ENCODE data around the gene P2RY14.

The P2RY14 gene

GRCh38 chr3:151224268-151224866 lies 54.0 kb downstream of the P2RY14 start:
- Histone ChIP-seq H3K4me3 (ENCODE audit: low read depth, low read length) (no peak overlapping the region), H3K4me1 (ENCODE audit: control insufficient read depth, insufficient read depth, low read length) (no peaks in the 10 kb centered on the region), H3K27ac (ENCODE audit: extremely low read depth, low read depth, low read length) (no peak overlapping the region), H3K36me3 (ENCODE audit: control insufficient read depth in 2 of 2, insufficient read depth in 1 of 2, low read length in 2 of 2) (no peaks in the 10 kb centered on the region), H3K9me3 (ENCODE audit: control insufficient read depth, insufficient read depth, low read depth, low read length) (no peaks in the 10 kb centered on the region)
- ChIA-PET CTCF (interaction anchor here (0.6 kb wide), 1 partner anchor 645 kb away, joined by 3 read pairs; no protein-coding TSS in a partner anchor), POLR2A (no interaction called here)
- TF ChIP-seq WT1 (tag by site-specific recombination; IDR thresholded peaks at IDR 0.05) (no peak), ZNF391 (tag by site-specific recombination; IDR thresholded peaks at IDR 0.05; ENCODE audit: borderline replicate concordance, low read depth) (no peak), ZNF561 (tag by site-specific recombination; IDR thresholded peaks at IDR 0.05; ENCODE audit: borderline replicate concordance) (no peak), ZNF23 (tag by site-specific recombination; IDR thresholded peaks at IDR 0.05; ENCODE audit: borderline replicate concordance) (no peak), KLF1 (tag by site-specific recombination; IDR thresholded peaks at IDR 0.05) (no peak), ZNF596 (tag by site-specific recombination; IDR thresholded peaks at IDR 0.05) (no peak), ZNF248 (tag by site-specific recombination; IDR thresholded peaks at IDR 0.05) (no peak), PRDM10 (tag by site-specific recombination; IDR thresholded peaks at IDR 0.05) (no peak), ZNF449 (tag by site-specific recombination; IDR thresholded peaks at IDR 0.05) (no peak), MYNN (tag by site-specific recombination; IDR thresholded peaks at IDR 0.05; ENCODE audit: borderline replicate concordance) (no peak), ZNF513 (tag by site-specific recombination; IDR thresholded peaks at IDR 0.05) (no peak), ZNF155 (tag by site-specific recombination; IDR thresholded peaks at IDR 0.05) (no peak), ZNF214 (tag by site-specific recombination; IDR thresholded peaks at IDR 0.05; ENCODE audit: borderline replicate concordance) (no peak), ZNF555 (tag by site-specific recombination; conservative IDR thresholded peaks at IDR 0.05) (no peak), GLI4 (tag by site-specific recombination; IDR thresholded peaks at IDR 0.05) (no peak), ZNF140 (tag by site-specific recombination; IDR thresholded peaks at IDR 0.05) (no peak), ZNF623 (tag by site-specific recombination; IDR thresholded peaks at IDR 0.05) (no peak), ZNF701 (tag by site-specific recombination; IDR thresholded peaks at IDR 0.05) (no peak), SCRT2 (tag by site-specific recombination; IDR thresholded peaks at IDR 0.05) (no peak)

- H3K36me3 ChIP-seq (ENCODE audit: control insufficient read depth in 2 of 2, insufficient read depth in 1 of 2, low read length in 2 of 2) = no peaks in the 10 kb centered on the region
- H3K4me3 ChIP-seq (ENCODE audit: low read depth, low read length) = no peak overlapping the region
- H3K9me3 ChIP-seq (ENCODE audit: control insufficient read depth, insufficient read depth, low read depth, low read length) = no peaks in the 10 kb centered on the region
- CTCF ChIA-PET = no interaction called here
- POLR2A ChIA-PET = no interaction called here
- H3K27ac ChIP-seq (ENCODE audit: extremely low read depth, low read depth, low read length) = no peak overlapping the region
- 0 out of 2 replicates have a peak, but pooled peaks have one; percentile 19 for TF ChIP-seq ZNF366 (tag by site-specific recombination; conservative IDR thresholded peaks at IDR 0.05)
- no peak for TF ChIP-seq ZNF221 (tag by site-specific recombination; IDR thresholded peaks at IDR 0.05; ENCODE audit: borderline replicate concordance)
- no peak for TF ChIP-seq ZNF16 (tag by site-specific recombination; IDR thresholded peaks at IDR 0.05; ENCODE audit: low read depth)
- no peak for TF ChIP-seq ZFP41 (tag by site-specific recombination; IDR thresholded peaks at IDR 0.05; ENCODE audit: borderline replicate concordance)
- TF ChIP-seq ZNF112 (tag by site-specific recombination; IDR thresholded peaks at IDR 0.05) = no peak
- no peak for TF ChIP-seq ZNF274 (IDR thresholded peaks at IDR 0.05; ENCODE audit: low read length)
- no peak for TF ChIP-seq ZNF274 (tag by site-specific recombination; IDR thresholded peaks at IDR 0.05; ENCODE audit: borderline replicate concordance)
- no peak for TF ChIP-seq ZNF488 (tag by site-specific recombination; IDR thresholded peaks at IDR 0.05)
- TF ChIP-seq SP7 (tag by site-specific recombination; IDR thresholded peaks at IDR 0.05) = peak; percentile 62
- no peak for TF ChIP-seq ZNF157 (tag by site-specific recombination; IDR thresholded peaks at IDR 0.05)
- H3K4me1 ChIP-seq (ENCODE audit: control insufficient read depth, insufficient read depth, low read length) = no peaks in the 10 kb centered on the region
These were observed 59.3 kb downstream of the P2RY14 start for GRCh38 chr3:151219056-151219455.
